DMS 273 (cell line): ENCODE data around the gene CCT6A.
"Not testable (repeated sequence)": the region's sequence is repeated elsewhere in the genome, so short reads cannot be mapped to it uniquely, and the experiment has no call there.

Experiments
- DNase-seq: peaks from one replicate; lab custom pipeline; 2025; ENCODE audit not compliant: unreplicated experiment; lab: John Stamatoyannopoulos, UW

The CCT6A gene

GRCh38 chr7:56098187-56099008 lies 46.8 kb downstream of the CCT6A start:
- DNase-seq, result not testable (repeated sequence)

- no peak for DNase-seq
These were observed 48.1 kb downstream of the CCT6A start for GRCh38 chr7:56099653-56100052.

- not testable (repeated sequence) for DNase-seq
These were observed 52.6 kb downstream of the CCT6A start for GRCh38 chr7:56104138-56104537.

- peak; percentile 67 for DNase-seq
These were observed 53.9 kb downstream of the CCT6A start for GRCh38 chr7:56105508-56105907.

GRCh38 chr7:56106108-56107073 lies 54.8 kb downstream of the CCT6A start, which contains the start of gene CHCHD2:
CHCHD2 (minus strand) TSS chr7:56106476; CDS start chr7:56106413, 63 bp downstream.
- peak; percentile 100 for DNase-seq

GRCh38 chr7:56107954-56108258 lies 56.3 kb downstream of the CCT6A start:
- DNase-seq, result no peak

GRCh38 chr7:56110611-56111010 lies 59.0 kb downstream of the CCT6A start:
- no peak for DNase-seq

- DNase-seq, result not testable (repeated sequence)
These were observed 60.7 kb downstream of the CCT6A start for GRCh38 chr7:56112244-56112643.
